ENCODE results near the gene GSAP. TPM values are rescaled to one million over a fixed set of nuclear protein-coding genes. Genes with fewer than 3 reads are reported as not detected.

Gene GSAP
- polyA plus RNA-seq, 1 of the 3 experiments (the other 2 are of a cell fraction), result 5.9 TPM

DNA sequence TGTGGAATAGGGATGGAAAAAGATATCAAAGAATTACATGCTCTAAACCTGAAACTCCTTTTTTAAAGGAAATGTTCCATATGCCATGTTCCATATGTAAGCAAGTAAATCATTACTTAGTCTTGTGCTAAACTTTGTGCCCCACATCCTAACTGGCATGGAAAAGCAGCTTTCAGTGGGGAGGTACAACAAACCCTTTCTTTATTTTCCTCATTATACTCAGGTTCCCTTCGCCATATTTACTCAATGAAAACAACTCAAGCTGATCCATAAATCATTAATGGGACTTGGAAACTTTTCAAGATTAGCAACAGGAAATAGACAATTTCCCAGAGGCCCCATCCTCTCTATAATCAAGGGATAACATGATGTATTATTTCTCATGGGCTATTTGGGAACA is 56.0 kb downstream of the GSAP start:
- WGBS (ENCODE audit: low lambda C conversion rate), result 74% methylated on average over 1 of the region's 1 CpG
- TF ChIP-seq FOSL2 (IDR thresholded peaks at IDR 0.05; ENCODE audit: borderline replicate concordance, low read depth), result no peak
- no peak for TF ChIP-seq RXRA (IDR thresholded peaks at IDR 0.05; ENCODE audit: borderline replicate concordance, low read depth)
- no peak for TF ChIP-seq TCF12 (IDR thresholded peaks at IDR 0.05)
- no peak for TF ChIP-seq MEF2A (IDR thresholded peaks at IDR 0.05; ENCODE audit: borderline replicate concordance, low read depth)
- no peak for TF ChIP-seq SMC3 (IDR thresholded peaks at IDR 0.05; ENCODE audit: low read depth, low read length)
- no peak for TF ChIP-seq EP300 (IDR thresholded peaks at IDR 0.05; ENCODE audit: borderline replicate concordance in 1 of 2, low read depth in 1 of 2, low read length in 1 of 2)
- no peak for TF ChIP-seq NFIC (IDR thresholded peaks at IDR 0.05; ENCODE audit: borderline replicate concordance)
- no peak for TF ChIP-seq YY1 (IDR thresholded peaks at IDR 0.05; ENCODE audit: low read depth)
- no peak for TF ChIP-seq RFX5 (IDR thresholded peaks at IDR 0.05; ENCODE audit: low read length)
- no peak for TF ChIP-seq ELF1 (IDR thresholded peaks at IDR 0.05)
- no peak for TF ChIP-seq GABPA (IDR thresholded peaks at IDR 0.05; ENCODE audit: low read depth)
- TF ChIP-seq JUND (IDR thresholded peaks at IDR 0.05), result no peak
- TF ChIP-seq, protein P1, sequence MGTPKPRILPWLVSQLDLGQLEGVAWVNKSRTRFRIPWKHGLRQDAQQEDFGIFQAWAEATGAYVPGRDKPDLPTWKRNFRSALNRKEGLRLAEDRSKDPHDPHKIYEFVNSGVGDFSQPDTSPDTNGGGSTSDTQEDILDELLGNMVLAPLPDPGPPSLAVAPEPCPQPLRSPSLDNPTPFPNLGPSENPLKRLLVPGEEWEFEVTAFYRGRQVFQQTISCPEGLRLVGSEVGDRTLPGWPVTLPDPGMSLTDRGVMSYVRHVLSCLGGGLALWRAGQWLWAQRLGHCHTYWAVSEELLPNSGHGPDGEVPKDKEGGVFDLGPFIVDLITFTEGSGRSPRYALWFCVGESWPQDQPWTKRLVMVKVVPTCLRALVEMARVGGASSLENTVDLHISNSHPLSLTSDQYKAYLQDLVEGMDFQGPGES (IDR thresholded peaks at IDR 0.05; ENCODE audit: low read depth, low read length), result no peak
- ChIA-PET CTCF (interaction anchor here (0.9 to 2.0 kb wide), 4 partner anchors 8 to 28 kb away, joined by 3 to 7 read pairs (median 3); no protein-coding TSS in a partner anchor), POLR2A (no interaction called here)
- DNase-seq, result no peak
- H3K27ac ChIP-seq (ENCODE audit: low read depth in 2 of 2, low read length in 1 of 2), result no peak overlapping the region
- no peaks in the 10 kb centered on the region for H3K79me2 ChIP-seq (ENCODE audit: insufficient read depth)
- H3K9me3 ChIP-seq, result no peaks in the 10 kb centered on the region
- H3K4me2 ChIP-seq, result no peak overlapping the region
- no peak overlapping the region for H3K4me3 ChIP-seq (ENCODE audit: low read depth in 2 of 2, low read length in 1 of 2)
- H3K9ac ChIP-seq, result no peak overlapping the region
- no peak overlapping the region for H2AFZ ChIP-seq (ENCODE audit: low read depth)
- H3K27me3 ChIP-seq (ENCODE audit: insufficient read depth), result no peaks in the 10 kb centered on the region
- H3K4me1 ChIP-seq (ENCODE audit: control insufficient read depth in 1 of 2, insufficient read depth in 2 of 2, low read depth in 1 of 2, low read length in 1 of 2), result peaks cover 0 to 2% of the 10 kb centered on the region in 2 experiments; a peak in 3 of 4 replicates
- no peaks in the 10 kb centered on the region for H3F3A ChIP-seq (replicated peaks; ENCODE audit: insufficient read depth)
- no peaks in the 10 kb centered on the region for H4K20me1 ChIP-seq (ENCODE audit: insufficient read depth)
- H3K36me3 ChIP-seq (replicated peaks in 1 of 2; ENCODE audit: control insufficient read depth in 1 of 2, insufficient read depth in 2 of 2, low read length in 1 of 2), result no peaks in the 10 kb centered on the region
- H3K9me2 ChIP-seq, result no peaks in the 10 kb centered on the region

DNA sequence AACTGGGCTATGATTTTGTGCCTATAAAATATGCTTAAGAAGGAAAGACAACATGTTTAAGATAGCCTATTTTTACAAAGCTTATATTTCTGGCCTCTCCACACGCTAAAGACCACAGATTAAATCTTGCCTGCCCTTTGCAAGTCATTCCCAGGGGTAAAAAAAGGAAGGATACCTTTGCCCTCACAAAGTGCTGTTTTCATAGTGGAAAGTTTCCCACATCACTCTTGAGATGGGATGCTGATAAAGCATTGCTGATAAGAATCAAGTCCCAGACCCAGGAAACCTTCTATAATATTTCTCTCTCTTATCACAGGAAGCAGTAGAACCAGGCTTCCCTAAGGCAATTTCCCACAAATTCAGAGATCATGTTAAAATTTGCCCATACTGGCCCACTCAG is 56.5 kb downstream of the GSAP start:
- TF ChIP-seq EP300 (IDR thresholded peaks at IDR 0.05; ENCODE audit: borderline replicate concordance in 1 of 2, low read depth in 1 of 2, low read length in 1 of 2), result peak in 1 of 2 experiments; percentile 24; a peak in 1 of 4 replicates
- TF ChIP-seq GATA2 (CRISPR knock-in tag; IDR thresholded peaks at IDR 0.05), result peak; percentile 30; the same call in 1 of the 2 replicates
- no peak for TF ChIP-seq NFIC (IDR thresholded peaks at IDR 0.05; ENCODE audit: borderline replicate concordance)
- no peak for TF ChIP-seq EZH2phosphoT487 (IDR thresholded peaks at IDR 0.05; ENCODE audit: borderline replicate concordance, low read depth)
- CTCF ChIA-PET, result interaction anchor here (0.6 to 2.0 kb wide), 3 partner anchors 9 to 58 kb away, joined by 3 to 7 read pairs (median 3); no protein-coding TSS in a partner anchor
- H3K9ac ChIP-seq, result no peak overlapping the region
- H3K4me1 ChIP-seq (ENCODE audit: control insufficient read depth in 1 of 2, insufficient read depth in 2 of 2, low read depth in 1 of 2, low read length in 1 of 2), result peaks cover 0 to 2% of the 10 kb centered on the region in 2 experiments; a peak in 3 of 4 replicates
- H3K36me3 ChIP-seq (replicated peaks in 1 of 2; ENCODE audit: control insufficient read depth in 1 of 2, insufficient read depth in 2 of 2, low read length in 1 of 2), result no peaks in the 10 kb centered on the region
- no peak overlapping the region for H3K27ac ChIP-seq (ENCODE audit: low read depth in 2 of 2, low read length in 1 of 2)
- POLR2A ChIA-PET, result no interaction called here
- no peaks in the 10 kb centered on the region for H3K9me3 ChIP-seq
- no peak overlapping the region for H3K4me2 ChIP-seq
- H3K79me2 ChIP-seq (ENCODE audit: insufficient read depth), result no peaks in the 10 kb centered on the region
- no peak for DNase-seq
- H3F3A ChIP-seq (replicated peaks; ENCODE audit: insufficient read depth), result no peaks in the 10 kb centered on the region
- H3K4me3 ChIP-seq (ENCODE audit: low read depth in 2 of 2, low read length in 1 of 2), result no peak overlapping the region
- no peaks in the 10 kb centered on the region for H3K9me2 ChIP-seq
- 67% methylated on average over 1 of the region's 1 CpG for WGBS (ENCODE audit: low lambda C conversion rate)
- H2AFZ ChIP-seq (ENCODE audit: low read depth), result no peak overlapping the region
- H3K27me3 ChIP-seq (ENCODE audit: insufficient read depth), result no peaks in the 10 kb centered on the region
- no peaks in the 10 kb centered on the region for H4K20me1 ChIP-seq (ENCODE audit: insufficient read depth)
